Measurements from ENCODE around the gene PLAA. TPM values are rescaled to one million over a fixed set of nuclear protein-coding genes. Genes with fewer than 3 reads are reported as not detected.
A peak's percentile ranks its signal among the peaks of the same experiment; 100 is the strongest.

PLAA gene
- polyA plus RNA-seq (2013): 45.9 and 47.0 TPM in 2 replicates

- H3K23ac ChIP-seq (ENCODE audit: low read length): no peak within 1 kb of the TSS
- H3K4me1 ChIP-seq (ENCODE audit: control insufficient read depth in 1 of 2, insufficient read depth in 2 of 2, low read length in 2 of 2): peaks cover 2 to 4% of the 10 kb centered on the region in 2 experiments
- H2BK120ac ChIP-seq (ENCODE audit: insufficient read depth, low read length, poor library complexity): peak within 1 kb of the TSS; percentile 90
- no peak within 1 kb of the TSS for H2BK12ac ChIP-seq (ENCODE audit: low read length)
- H3K79me1 ChIP-seq (ENCODE audit: low read length): peaks cover 9% of the 10 kb centered on the region
- H3K36me3 ChIP-seq (ENCODE audit: control insufficient read depth in 1 of 2, insufficient read depth in 2 of 2, low read length in 2 of 2): peaks cover 0 to 2% of the 10 kb centered on the region in 2 experiments
- no peaks in the 10 kb centered on the region for H3K27me3 ChIP-seq (ENCODE audit: insufficient read depth, low read length)
- H2AK5ac ChIP-seq (ENCODE audit: low read length): peak within 1 kb of the TSS; percentile 84
- H3K9ac ChIP-seq (ENCODE audit: low read length): peak within 1 kb of the TSS; percentile 96
- H2BK5ac ChIP-seq (ENCODE audit: low read depth, low read length, poor library complexity): peak within 1 kb of the TSS; percentile 95
- H3K4me3 ChIP-seq (ENCODE audit: low read depth, low read length): peak within 1 kb of the TSS; percentile 97
- peak within 1 kb of the TSS; percentile 98 for H3K14ac ChIP-seq (ENCODE audit: low read length)
- H3K4me2 ChIP-seq (ENCODE audit: low read length): peak within 1 kb of the TSS; percentile 69
- H3K27ac ChIP-seq (ENCODE audit: low read depth, low read length): peak within 1 kb of the TSS; percentile 92
- no peaks in the 10 kb centered on the region for H3K9me3 ChIP-seq (ENCODE audit: insufficient read depth, low read depth, low read length)
- peak within 1 kb of the TSS; percentile 97 for H4K8ac ChIP-seq (ENCODE audit: low read depth, low read length)
- peak within 1 kb of the TSS; percentile 97 for H2AFZ ChIP-seq (ENCODE audit: insufficient read depth, low read length, poor library complexity)
- H3K4ac ChIP-seq (ENCODE audit: low read depth, low read length): peak within 1 kb of the TSS; percentile 98
- H3K18ac ChIP-seq (ENCODE audit: low read length): peak within 1 kb of the TSS; percentile 92
- H4K91ac ChIP-seq (ENCODE audit: low read depth, low read length): peak within 1 kb of the TSS; percentile 75
- H3K79me2 ChIP-seq (ENCODE audit: control insufficient read depth, insufficient read depth, low read length, poor library complexity): peaks cover 14% of the 10 kb centered on the region
- no CpG with 5 or more reads among the region's 76 CpGs for WGBS (ENCODE audit: extremely low coverage, insufficient coverage, insufficient read length)
- H4K12ac ChIP-seq (ENCODE audit: low read depth, low read length): peak within 1 kb of the TSS; percentile 76
- DNase-seq: peak; percentile 93 to 95
Measured at GRCh38 chr9:26946753-26947727, at the start of gene PLAA. PLAA (minus strand) TSS chr9:26947242; CDS start chr9:26947045, 197 bp downstream.

DNA sequence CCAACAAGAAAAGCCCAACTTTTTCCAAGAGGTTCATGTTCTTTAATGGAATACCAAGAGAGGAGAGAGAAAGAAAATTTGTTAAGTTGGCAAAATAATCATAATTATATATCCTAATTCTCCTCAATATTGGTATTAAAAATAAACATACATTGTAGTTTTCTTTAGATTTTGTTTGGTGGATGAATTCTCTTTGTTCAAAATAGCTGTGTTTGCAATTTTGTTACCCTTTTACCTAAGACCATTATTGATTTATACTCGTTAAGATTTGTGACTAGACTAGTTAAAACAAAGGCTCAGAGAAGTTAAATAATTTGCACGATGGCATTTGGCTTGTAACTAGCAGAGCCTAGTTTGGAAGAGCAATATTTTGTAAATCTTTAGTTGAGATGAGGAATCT lies 48.8 kb upstream of the PLAA start:
- Histone ChIP-seq H3K9me3 (ENCODE audit: insufficient read depth, low read depth, low read length) (no peaks in the 10 kb centered on the region), H4K12ac (ENCODE audit: low read depth, low read length) (no peak overlapping the region), H3K4me2 (ENCODE audit: low read length) (no peak overlapping the region), H3K27ac (ENCODE audit: low read depth, low read length) (no peak overlapping the region), H3K14ac (ENCODE audit: low read length) (no peak overlapping the region), H3K36me3 (ENCODE audit: control insufficient read depth in 1 of 2, insufficient read depth in 2 of 2, low read length in 2 of 2) (no peaks in the 10 kb centered on the region), H2BK120ac (ENCODE audit: insufficient read depth, low read length, poor library complexity) (no peak overlapping the region), H4K8ac (ENCODE audit: low read depth, low read length) (no peak overlapping the region), H3K79me1 (ENCODE audit: low read length) (no peaks in the 10 kb centered on the region), H2AFZ (ENCODE audit: insufficient read depth, low read length, poor library complexity) (no peak overlapping the region), H2BK12ac (ENCODE audit: low read length) (no peak overlapping the region), H4K91ac (ENCODE audit: low read depth, low read length) (no peak overlapping the region), H3K27me3 (ENCODE audit: insufficient read depth, low read length) (no peaks in the 10 kb centered on the region), H3K23ac (ENCODE audit: low read length) (no peak overlapping the region), H2BK5ac (ENCODE audit: low read depth, low read length, poor library complexity) (no peak overlapping the region), H3K4me1 (ENCODE audit: control insufficient read depth in 1 of 2, insufficient read depth in 2 of 2, low read length in 2 of 2) (no peaks in the 10 kb centered on the region), H3K4ac (ENCODE audit: low read depth, low read length) (no peak overlapping the region), H3K9ac (ENCODE audit: low read length) (no peak overlapping the region), H3K18ac (ENCODE audit: low read length) (no peak overlapping the region), H3K4me3 (ENCODE audit: low read depth, low read length) (no peak overlapping the region), H3K79me2 (ENCODE audit: control insufficient read depth, insufficient read depth, low read length, poor library complexity) (no peaks in the 10 kb centered on the region), H2AK5ac (ENCODE audit: low read length) (no peak overlapping the region)
- WGBS (ENCODE audit: extremely low coverage, insufficient coverage, insufficient read length): no CpG with 5 or more reads among the region's 2 CpGs
- no peak for DNase-seq

GRCh38 chr9:26983340-26983739 lies 36.3 kb upstream of the PLAA start:
- Histone ChIP-seq H2BK5ac (ENCODE audit: low read depth, low read length, poor library complexity) (no peak overlapping the region), H3K4me2 (ENCODE audit: low read length) (no peak overlapping the region), H4K91ac (ENCODE audit: low read depth, low read length) (no peak overlapping the region), H4K8ac (ENCODE audit: low read depth, low read length) (no peak overlapping the region), H2AFZ (ENCODE audit: insufficient read depth, low read length, poor library complexity) (no peak overlapping the region), H3K36me3 (ENCODE audit: control insufficient read depth in 1 of 2, insufficient read depth in 2 of 2, low read length in 2 of 2) (no peaks in the 10 kb centered on the region), H3K79me1 (ENCODE audit: low read length) (no peaks in the 10 kb centered on the region), H3K14ac (ENCODE audit: low read length) (no peak overlapping the region), H3K9ac (ENCODE audit: low read length) (no peak overlapping the region), H3K27me3 (ENCODE audit: insufficient read depth, low read length) (no peaks in the 10 kb centered on the region), H4K12ac (ENCODE audit: low read depth, low read length) (no peak overlapping the region), H3K9me3 (ENCODE audit: insufficient read depth, low read depth, low read length) (no peaks in the 10 kb centered on the region), H3K18ac (ENCODE audit: low read length) (no peak overlapping the region), H3K27ac (ENCODE audit: low read depth, low read length) (no peak overlapping the region), H3K4me3 (ENCODE audit: low read depth, low read length) (no peak overlapping the region), H3K4ac (ENCODE audit: low read depth, low read length) (no peak overlapping the region), H2BK12ac (ENCODE audit: low read length) (no peak overlapping the region), H3K23ac (ENCODE audit: low read length) (no peak overlapping the region), H3K4me1 (ENCODE audit: control insufficient read depth in 1 of 2, insufficient read depth in 2 of 2, low read length in 2 of 2) (no peaks in the 10 kb centered on the region), H3K79me2 (ENCODE audit: control insufficient read depth, insufficient read depth, low read length, poor library complexity) (no peaks in the 10 kb centered on the region), H2AK5ac (ENCODE audit: low read length) (no peak overlapping the region), H2BK120ac (ENCODE audit: insufficient read depth, low read length, poor library complexity) (no peak overlapping the region)
- peak in 1 of 2 donors; percentile 16 for DNase-seq
- no CpG with 5 or more reads among the region's 1 CpG for WGBS (ENCODE audit: extremely low coverage, insufficient coverage, insufficient read length)

- H4K8ac ChIP-seq (ENCODE audit: low read depth, low read length): peak overlapping the region; percentile 8
- no peaks in the 10 kb centered on the region for H3K79me2 ChIP-seq (ENCODE audit: control insufficient read depth, insufficient read depth, low read length, poor library complexity)
- no peak overlapping the region for H3K23ac ChIP-seq (ENCODE audit: low read length)
- H3K14ac ChIP-seq (ENCODE audit: low read length): peak overlapping the region; percentile 76
- no peak overlapping the region for H2AFZ ChIP-seq (ENCODE audit: insufficient read depth, low read length, poor library complexity)
- no peaks in the 10 kb centered on the region for H3K4me1 ChIP-seq (ENCODE audit: control insufficient read depth in 1 of 2, insufficient read depth in 2 of 2, low read length in 2 of 2)
- peaks cover 3% of the 10 kb centered on the region for H3K79me1 ChIP-seq (ENCODE audit: low read length)
- H3K18ac ChIP-seq (ENCODE audit: low read length): no peak overlapping the region
- H2BK5ac ChIP-seq (ENCODE audit: low read depth, low read length, poor library complexity): peak overlapping the region; percentile 67
- peak overlapping the region; percentile 51 for H2BK12ac ChIP-seq (ENCODE audit: low read length)
- H3K27me3 ChIP-seq (ENCODE audit: insufficient read depth, low read length): no peaks in the 10 kb centered on the region
- H2BK120ac ChIP-seq (ENCODE audit: insufficient read depth, low read length, poor library complexity): peak overlapping the region; percentile 86
- H4K12ac ChIP-seq (ENCODE audit: low read depth, low read length): peak overlapping the region; percentile 35
- peak overlapping the region; percentile 13 for H2AK5ac ChIP-seq (ENCODE audit: low read length)
- DNase-seq: peak; percentile 50 to 74
- H3K27ac ChIP-seq (ENCODE audit: low read depth, low read length): no peak overlapping the region
- WGBS (ENCODE audit: extremely low coverage, insufficient coverage, insufficient read length): no CpG with 5 or more reads among the region's 18 CpGs
- H4K91ac ChIP-seq (ENCODE audit: low read depth, low read length): peak overlapping the region; percentile 84
- no peak overlapping the region for H3K9ac ChIP-seq (ENCODE audit: low read length)
- H3K9me3 ChIP-seq (ENCODE audit: insufficient read depth, low read depth, low read length): no peaks in the 10 kb centered on the region
- no peak overlapping the region for H3K4me2 ChIP-seq (ENCODE audit: low read length)
- H3K4me3 ChIP-seq (ENCODE audit: low read depth, low read length): no peak overlapping the region
- H3K36me3 ChIP-seq (ENCODE audit: control insufficient read depth in 1 of 2, insufficient read depth in 2 of 2, low read length in 2 of 2): no peaks in the 10 kb centered on the region
- peak overlapping the region; percentile 34 for H3K4ac ChIP-seq (ENCODE audit: low read depth, low read length)
Measured at GRCh38 chr9:26975728-26976707, 29.0 kb upstream of the PLAA start.
